Hematopoietic multipotent progenitor cell treated with erythropoietin and hydrocortisone succinate and interleukin-3 and kit ligand, for 4 days (in vitro differentiated cells): ENCODE data around the gene MCM8.

Experiments used
- DNase-seq: peaks from one replicate; pipeline ENCODE4 v3.0.0-alpha.2; 2015

MCM8 gene

DNA sequence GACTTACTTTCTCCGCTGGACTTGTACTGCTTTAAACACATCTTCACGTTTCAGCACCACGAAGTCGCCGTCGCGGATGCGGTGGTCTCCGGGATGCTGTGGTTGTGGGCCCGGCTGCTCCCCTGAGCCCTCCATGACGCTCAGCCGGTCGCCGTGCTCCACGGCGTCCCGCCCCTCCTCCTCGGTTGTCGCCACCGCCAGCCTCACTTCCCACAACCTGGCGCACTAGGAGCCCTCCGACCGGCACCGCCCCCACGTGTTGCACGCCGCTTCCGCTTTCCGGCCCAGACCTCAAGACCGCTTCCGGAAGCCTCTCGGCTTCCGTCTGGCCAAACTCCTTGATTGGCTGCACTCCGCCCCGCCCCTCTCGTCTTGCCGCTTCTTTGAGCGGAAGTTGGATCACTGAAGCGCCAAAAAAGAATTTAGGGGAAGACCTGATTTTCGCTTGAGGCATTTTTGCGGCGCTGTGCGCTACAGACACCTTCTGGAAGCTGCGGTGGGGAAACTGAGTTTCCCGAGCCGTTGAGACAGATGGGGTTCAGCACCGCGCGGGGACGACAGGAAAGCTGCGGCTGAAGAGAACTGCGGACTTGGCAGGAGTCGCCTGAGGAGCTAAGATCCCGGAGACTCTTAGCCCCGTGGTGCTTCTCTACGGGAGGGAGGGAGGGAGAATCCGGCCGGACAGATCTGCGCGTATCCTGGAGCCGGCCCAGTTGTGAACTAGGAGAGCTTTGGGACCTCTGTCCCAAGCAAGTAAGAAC is at the start of gene MCM8, which contains the start of gene TRMT6:
TSS of gene MCM8 (plus strand) at position 382 of the 761 bp plus-strand sequence. CDS start 1,364 bp downstream, outside the sequence.
TSS of gene TRMT6 (minus strand) at position 263 of the 761 bp plus-strand sequence. CDS start at position 135, 128 bp downstream.
- DNase-seq = peak; percentile 99

DNA sequence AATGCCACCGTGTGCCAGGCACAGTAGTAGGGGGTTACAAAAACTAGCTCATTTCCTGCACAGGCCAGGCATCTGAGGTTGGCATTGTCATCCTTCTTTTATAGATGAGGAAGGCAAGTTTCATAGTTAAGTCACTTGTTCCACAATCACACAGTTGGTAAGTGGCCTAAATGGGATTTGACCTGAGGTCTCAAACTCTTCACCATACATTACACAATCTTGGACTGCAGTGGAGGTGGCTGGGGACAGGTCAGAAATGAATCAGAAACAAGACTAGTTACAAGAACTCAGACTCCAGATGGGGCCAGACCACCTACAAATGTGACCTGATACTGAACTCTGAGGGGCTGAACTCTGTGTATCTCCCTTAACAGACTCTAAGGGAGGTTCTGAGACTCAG is 49.5 kb upstream of the MCM8 start:
- no peak for DNase-seq

DNA sequence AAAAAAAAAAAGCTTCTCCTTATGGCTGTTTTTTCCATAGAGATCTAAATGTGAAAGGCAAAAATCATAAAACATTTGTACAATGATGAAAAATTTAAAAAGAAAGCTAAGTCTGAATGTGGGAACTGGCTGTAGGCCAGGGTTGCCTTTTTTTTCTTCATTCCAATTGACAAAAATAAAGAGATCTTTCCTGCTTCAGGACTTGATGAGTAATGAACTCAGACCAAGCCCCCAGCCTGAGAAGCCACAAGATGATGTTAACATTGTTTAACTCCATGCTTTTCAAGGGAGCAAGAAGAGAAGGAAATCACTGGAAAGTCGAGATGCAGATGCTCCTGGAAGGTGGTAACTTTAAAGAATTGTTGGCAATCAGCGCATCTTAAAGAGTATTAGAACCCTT is 41.5 kb upstream of the MCM8 start:
- no peak for DNase-seq

DNA sequence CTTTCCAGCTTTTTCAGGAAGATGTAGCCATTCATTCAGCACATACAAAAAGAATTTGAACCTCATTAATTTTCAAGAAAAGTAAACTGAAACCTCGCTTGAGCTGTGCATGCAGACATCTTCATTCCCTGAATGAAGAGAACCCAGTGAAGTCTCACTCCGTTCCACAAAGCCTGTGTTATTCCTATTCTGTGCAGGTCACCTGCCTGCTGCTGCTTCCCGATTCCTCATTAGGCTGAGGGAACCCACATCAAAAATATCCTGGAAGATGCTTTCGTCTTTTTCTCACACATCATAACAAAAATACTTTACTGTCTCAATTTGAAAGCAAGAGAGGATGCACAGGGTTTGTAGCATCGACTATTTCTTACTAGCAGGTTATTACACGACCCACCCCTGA is 40.3 kb upstream of the MCM8 start:
- DNase-seq = no peak

DNA sequence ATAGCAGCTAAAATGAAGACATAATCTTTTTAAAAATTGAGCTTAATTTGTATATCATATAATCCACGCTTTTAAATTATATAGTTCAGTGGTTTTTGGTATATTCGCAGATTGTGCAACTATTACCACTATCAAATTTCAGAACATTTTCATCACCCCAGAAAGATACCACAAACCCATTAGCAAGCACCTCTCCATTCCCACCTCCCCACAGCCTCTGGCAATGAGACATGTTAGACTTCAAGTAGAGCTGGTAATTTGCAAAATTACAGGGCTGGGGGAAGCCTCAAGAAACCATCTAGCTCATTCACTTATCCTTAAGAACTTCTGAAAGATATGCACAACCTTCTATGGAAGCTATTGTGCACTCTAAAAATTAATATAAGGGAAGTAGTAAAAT is 37.3 kb upstream of the MCM8 start:
- peak; percentile 22 for DNase-seq

DNA sequence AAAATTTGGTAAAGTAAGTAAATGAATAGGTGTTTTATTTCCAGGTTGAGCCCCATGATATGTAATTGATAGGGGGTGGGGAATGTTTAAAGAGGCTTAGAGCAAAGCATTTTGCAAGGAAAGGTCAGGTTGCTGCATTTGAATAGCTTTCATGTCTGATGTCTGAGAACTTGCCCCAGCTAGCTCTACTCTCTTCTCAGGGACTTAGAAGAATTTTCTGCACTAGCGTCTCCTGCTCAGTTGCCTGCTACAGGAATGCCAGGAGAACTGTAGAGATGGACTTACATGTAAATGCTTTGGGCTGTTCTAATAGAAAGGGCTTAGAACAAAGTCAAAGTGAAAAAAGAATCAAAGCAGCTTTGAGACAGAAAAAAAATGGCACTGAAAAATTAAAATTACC is 35.6 kb upstream of the MCM8 start:
- DNase-seq = no peak

DNA sequence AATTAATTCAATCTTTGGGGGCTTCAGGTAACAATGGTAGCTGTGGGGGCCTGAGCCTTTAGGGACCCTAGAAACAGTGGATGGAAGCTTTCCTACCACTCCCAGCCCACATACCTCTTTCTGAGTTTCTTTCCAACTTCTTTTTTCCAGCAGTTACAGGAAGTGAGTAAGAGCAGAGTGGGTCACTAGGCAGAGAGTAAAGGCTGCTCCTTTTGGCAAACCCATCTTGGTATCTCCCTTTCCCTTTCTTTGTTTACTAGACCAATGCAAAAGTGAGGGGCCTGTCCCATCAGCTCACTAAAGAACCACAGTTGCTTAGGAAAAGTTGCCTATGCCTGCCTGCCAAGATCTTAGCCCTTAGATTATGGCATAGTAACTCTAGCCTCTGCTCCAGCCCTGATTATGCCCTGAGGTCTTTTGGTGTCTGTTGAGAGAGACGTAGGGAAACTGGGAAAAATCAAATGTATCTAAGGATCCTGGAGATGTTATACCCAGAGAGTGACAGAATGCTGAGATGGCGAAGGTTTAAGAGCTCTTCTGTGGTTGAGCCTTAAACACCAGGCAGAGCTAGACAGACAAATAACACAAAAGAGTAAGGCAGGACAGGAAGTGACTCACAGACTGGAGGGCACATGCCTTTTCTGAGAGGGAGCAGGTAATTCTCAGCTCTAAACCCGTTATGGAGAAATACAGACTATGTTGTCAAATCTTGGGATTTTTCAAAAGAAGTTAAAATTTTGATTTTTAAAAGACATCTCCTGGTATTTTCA is 31.4 kb upstream of the MCM8 start:
- peak; percentile 34 for DNase-seq

DNA sequence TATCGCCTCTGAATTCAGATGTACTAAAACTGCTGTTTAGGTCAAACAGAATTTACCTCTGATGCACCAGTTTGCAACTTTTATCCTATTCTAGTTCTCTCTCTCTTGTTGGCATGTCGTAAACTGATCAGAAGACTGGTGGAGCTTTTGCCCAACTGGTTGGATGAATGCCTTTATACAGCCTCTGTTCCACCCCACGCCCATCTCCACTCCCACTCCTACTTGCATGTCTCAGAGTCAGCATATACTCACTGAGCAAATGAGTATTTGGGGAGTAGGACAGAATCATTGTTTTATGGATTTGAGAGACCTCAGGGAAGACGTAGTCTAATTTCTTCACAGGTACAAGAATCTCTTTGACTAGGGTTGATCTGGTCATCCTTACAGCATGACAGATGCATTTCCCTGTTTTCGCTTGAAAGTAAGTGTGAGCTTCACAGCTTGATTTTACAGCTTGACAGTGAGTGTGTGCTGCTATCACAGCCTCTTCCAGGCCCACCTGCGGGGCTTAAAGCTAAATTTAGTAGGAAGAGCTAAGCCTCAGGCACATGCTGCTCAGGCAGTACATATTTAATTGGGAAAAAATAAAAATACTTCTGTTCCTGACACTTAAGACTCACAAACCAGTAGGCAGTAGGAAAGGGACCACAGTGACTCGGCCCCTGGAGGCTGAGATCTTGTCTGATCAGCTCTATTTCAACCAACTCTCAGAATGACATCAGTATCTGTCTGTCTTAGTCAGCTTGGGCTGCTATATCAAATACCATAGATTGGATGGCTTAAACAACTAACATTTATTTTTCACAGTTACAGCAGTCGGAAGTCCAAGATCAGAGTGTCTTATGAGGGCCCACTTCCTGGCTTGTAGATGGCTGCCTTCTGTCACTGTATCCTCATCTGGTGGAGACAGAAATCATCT is 30.6 kb upstream of the MCM8 start:
- DNase-seq = no peak

DNA sequence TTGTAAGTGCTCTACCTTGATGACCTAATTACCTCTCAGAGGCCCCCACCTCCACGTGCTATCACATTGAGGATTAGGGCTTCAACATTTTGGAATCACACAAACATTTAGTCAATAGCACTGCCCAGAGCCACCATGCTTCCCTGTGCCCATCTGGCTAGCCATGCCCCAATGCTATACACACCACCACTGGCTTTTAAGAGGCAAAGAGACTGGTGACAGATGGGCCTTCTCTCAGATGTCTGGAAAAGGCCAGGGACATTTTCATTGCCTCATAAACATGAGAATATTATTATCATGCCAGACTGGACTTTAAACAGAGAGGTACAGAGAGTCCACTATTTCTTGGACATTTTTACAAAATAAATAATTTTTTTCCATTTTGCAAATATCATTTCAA is 29.9 kb upstream of the MCM8 start:
- no peak for DNase-seq

DNA sequence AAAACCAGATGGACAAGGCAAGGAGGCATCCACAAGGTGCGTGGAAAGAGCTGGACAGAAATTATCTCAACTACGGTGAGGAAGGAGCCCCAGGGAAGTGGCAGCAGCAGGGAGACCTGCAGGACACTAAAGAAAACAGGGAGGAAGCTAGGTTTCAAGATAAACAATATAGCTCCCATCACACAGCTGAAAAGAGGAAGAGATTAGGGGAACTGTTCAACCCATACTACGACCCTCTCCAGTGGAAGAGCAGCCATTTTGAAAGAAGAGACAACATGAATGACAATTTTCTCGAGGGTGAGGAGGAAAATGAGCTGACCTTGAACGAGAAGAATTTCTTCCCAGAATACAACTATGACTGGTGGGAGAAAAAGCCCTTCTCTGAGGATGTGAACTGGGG is 27.0 kb upstream of the MCM8 start:
- peak; percentile 37 for DNase-seq

DNA sequence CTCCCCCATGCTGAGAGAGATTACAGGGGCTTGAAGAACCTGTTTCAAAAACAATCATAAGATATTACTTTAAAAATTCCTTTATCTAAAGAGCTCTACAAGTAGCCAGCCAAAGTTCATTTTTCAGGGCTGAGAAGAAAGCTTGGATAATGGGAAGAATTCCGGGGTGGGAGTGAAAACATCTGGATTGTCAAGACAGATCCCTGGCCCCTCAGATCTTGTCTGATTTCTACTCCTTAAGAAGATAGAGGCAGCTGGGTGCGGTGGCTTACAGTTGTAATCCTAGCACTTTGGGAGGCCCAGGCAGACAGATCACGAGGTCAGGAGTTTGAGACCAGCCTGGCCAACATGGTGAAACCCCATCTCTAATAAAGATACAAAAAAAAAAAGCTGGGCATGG is 24.9 kb upstream of the MCM8 start:
- DNase-seq = no peak

DNA sequence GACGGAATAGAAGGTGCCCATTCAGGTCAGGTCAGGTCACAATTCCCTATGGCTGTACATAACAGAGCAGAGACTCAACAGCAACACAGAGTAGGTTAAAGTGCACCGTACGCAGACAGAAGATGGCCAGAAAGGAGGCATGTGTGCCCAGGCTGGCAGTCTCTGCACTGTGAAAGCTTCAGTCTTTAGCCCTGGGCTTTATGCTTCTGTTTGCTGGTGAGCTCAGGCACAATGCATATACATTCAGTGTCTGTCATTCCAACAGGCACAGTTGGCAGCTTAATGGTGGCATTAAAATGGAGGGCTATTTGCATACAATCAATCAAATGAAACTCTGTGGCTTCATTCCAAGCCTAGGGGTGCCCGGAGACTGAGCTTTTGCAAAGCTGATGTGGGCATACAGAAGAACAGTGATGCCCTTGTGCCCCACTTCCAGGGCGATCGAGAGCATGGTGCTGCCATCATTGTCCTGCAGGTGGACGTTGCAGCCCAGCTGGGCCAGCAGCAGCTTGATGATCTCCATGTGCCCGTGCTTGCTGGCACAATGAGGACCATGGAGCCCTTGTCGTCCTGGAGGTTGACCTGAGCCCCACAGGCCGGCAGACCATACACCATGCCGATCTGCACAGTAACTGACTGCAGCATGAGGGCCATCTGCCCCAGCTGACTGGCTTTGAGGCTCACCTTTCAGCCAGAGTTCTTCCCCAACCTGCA is 22.5 kb upstream of the MCM8 start:
- DNase-seq = no peak

DNA sequence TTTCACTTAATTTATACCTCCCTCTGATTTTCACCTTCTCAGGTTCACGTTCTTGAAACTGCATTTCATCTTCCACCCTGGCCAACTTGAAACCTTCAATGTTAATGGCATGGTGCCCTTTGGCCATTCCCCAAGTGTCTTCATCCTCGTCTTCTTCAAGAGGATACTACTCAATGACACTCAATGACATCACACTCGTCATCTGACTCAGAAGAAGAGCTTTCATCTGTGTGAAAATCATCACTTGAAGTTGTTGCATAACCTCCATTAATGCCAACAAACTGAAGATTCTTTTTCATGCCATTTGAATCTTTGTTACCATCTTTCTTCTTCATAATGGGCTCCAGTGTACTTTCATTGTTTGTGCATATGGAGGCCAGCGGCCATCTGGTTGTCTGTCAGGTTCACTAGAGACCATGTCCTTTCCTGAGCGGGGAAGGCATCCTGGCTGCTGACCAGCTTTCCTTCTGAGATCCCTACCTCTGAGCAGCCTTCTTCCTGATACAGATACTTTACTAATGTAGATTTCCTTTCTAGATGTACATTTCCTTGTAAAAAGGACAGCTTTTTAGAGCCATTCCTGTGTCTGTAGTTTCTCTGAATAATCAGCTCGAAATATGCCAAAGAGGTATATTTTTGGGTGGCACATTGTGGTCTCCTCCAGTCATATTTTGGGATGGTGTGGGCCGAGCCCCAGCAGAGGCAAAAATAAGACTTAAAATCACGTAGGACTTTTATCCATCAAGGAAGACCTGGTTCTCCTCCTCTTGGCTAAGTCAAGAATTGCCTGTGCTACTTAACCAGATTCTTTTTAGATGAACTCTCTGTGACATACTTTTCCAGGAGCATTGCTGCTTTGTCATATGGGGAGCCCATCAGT is 21.4 kb upstream of the MCM8 start:
- no peak for DNase-seq

DNA sequence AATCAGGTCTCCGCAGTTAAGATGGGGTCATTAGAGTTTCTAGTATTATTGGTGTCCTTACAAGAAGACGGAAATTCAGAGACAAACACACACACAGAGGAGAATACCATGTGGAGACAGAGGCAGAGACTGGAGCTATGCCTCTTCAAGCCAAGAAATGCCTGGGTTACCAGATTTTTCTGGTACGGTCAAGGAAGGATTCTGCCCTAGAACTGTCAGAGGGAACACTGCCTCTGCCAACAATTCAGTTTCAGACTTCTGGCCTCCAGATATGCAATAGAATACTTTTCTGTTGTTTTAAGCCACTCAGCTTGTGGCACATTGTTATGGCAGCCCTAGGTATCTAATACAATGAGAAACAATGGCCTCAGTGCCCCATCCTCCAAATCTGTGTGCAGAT is 19.0 kb upstream of the MCM8 start:
- no peak for DNase-seq

DNA sequence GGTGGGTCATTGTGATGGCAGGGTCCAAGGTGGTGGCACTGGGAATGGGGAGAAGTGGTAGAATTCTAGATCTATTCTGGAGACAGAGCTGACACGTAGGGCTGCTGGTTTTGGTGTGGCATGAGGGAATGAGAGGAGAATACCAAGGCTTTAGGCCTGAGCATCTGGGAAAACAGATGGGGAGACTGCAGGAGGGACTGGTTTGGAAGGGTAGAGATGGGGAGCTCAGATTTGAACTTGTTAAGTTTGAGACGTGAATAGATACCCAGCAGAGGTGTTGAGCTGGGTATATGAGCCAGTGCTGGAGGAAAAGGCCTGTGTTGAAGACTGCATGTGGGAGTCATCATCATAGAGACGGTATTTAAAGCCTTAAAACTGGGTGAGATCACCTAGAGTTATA is 17.7 kb upstream of the MCM8 start:
- DNase-seq = no peak

DNA sequence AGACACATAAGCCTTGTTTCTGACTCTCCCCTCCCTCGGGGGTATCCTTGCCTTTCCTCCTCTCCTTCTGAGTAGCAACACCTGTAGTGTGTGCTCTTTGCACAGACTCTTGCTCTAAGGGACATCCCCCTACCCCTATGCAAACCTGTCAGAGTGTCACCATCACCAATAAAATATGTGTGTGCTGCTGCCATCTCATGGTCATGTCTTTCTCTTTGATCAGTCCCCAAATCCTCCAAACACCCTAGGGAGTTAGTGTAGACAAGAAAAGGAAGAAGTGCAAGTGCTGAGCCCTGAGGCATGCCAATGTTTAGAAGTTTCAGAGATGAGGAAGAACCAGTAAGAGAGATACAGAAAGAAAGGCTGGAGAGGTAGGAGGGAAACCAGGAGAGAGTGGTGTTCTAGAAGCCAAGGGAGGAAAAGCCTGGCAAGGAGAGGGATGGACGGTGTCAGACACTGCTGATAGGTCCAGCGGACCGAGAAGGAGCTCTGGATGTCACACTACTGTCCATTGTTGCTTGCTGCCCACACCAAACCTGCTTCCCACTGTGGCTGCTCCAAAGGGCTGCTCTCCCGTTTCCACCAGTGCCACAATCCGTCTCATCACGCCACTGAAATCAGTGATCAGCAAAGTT is 16.5 kb upstream of the MCM8 start:
- DNase-seq = peak; percentile 62

DNA sequence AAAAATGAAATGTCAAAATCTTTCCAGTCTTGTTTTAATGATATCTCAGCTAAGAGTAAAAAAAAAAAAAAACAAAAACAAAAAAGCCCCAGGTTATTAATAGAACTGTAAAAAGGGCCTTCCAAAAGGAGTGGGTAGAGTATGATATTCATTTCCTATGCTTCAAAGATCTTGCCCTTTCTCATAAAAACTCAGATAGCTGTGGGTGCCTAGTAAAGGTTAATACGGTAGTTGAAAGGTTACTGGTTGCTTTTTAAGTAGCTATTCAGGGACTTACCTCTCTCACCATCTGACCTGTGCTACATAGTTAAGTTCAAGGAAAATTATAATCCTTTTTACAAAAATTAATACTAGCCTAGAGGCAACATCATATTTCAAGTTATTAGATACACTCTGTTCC is 15.1 kb upstream of the MCM8 start:
- no peak for DNase-seq

DNA sequence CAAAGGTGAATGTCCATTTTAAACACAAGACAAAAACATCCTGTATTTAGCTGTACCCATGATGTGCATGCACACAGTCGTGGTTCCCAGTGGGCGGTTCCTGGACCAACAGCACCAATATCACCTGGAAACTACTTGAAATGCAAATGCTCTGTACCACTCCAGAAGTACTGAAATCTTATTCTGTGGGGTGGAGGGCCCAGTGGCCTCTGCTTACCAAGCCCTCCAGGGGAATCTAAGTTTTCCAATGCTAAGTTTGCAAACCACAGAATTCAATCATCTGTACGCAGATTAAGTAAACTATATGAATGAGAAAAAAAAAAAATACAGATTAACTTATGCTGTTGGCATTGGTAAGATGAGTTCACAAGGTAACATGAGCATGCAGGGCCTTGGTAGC is 14.2 kb upstream of the MCM8 start:
- no peak for DNase-seq

DNA sequence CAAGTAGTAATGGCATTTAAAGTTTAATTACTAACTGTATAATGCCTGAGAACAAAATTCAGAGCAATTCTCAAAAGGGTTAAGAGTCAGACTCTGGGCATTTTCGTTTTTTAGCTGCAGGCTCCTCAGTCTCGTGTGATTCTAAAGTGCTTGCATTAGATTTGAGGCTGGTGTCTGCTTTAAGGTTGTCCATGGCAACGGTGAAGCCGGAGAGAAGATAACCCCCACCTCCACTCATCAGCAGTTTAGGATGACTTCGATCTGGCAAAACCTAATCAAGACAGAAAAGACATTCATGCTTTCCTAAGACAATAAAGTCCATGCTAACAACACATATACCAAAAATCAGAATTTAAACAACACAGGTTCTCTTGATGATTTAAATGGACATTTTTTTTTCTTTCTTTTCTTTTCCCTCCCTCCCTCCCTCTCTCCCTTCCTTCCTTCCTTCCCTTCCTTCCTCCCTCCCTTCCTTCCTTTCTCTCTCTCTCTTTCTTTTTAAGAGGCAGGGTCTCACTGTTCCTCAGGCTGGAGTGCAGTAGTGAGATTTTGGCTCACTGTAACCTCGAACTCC is 11.9 kb upstream of the MCM8 start:
- DNase-seq = no peak

DNA sequence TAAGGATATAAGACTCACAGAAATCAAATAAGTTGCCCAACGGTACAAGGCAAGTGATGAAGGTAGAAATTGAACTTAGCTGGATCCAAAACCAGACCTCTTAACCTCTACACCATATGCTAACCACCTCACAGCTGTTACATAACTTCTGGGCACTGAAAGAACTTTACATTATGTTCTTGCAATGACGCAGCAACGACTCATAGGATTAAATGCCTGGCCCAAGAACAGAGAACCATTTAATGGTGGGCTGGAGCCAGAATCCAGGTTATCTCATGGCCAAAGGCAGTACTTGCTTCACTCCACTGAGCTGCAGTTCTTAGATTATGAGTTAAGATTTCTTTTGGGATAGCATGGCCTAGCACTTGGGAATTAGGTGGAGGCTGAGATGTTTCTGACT is 4.5 kb upstream of the MCM8 start:
- DNase-seq = no peak

DNA sequence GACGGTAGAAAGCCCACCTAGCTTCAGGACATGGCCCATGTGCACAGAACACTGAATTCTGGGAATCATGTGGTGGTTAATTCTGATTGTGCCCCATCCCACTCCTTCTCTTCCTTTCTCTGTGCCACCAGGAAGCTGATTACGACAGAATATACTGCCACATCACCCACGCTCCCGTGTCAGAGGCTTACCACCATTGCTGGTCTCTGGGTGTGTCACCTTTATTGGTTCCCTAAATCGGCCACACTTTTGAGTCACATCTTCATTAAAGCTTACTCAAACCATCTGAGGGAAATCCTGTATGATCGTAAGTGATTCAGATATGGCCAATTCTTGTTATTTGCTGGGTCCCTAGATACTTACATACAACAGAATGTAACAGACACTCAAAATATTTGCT is 3.2 kb upstream of the MCM8 start:
- DNase-seq = peak; percentile 17
